IMR-90 (cell line): ENCODE measurements around the gene MIPEP. TPM values are rescaled to one million over a fixed set of nuclear protein-coding genes. Genes with fewer than 3 reads are reported as not detected.

Source experiments
- ATAC-seq: fragments of 200-7000 bp; cut with Tn5 transposase; 2 replicates; pipeline ENCODE4 v1.9.1; 2020; ENCODE audit warnings: low read depth, mild to moderate bottlenecking, moderate library complexity
- BruUV-seq: library from RNA; stranded (reverse); fragments of 400-500 nt; replicated peaks from 2 replicates; lab custom pipeline; 2021; lab: Mats Ljungman, UMichigan
- CTCF ChIA-PET: fragments of 300-600 bp; formaldehyde crosslinking; extraction: SDS; loops from one replicate; lab custom pipeline; 2021; ENCODE audit warnings: antibody characterized with exemption; lab: Yijun Ruan, JAX
- POLR2A ChIA-PET: fragments of 300-600 bp; sonication (Branson Sonifier 250); formaldehyde crosslinking; loops from one replicate; lab custom pipeline; 2022; ENCODE audit warnings: antibody characterized with exemption; ENCODE audit not compliant: unreplicated experiment; lab: Charles Lee
- DNase-seq: peaks from one replicate; pipeline ENCODE4 v3.0.0; 2013
- H2AFZ ChIP-seq: replicated peaks from 2 replicates; pipeline ENCODE3; 2013; ENCODE audit warnings: low read length, mild to moderate bottlenecking; ENCODE audit not compliant: poor library complexity
- H2AK5ac ChIP-seq: 2 replicates; pipeline ENCODE4 v1.6.1; 2013; ENCODE audit warnings: low read depth, low read length, inconsistent platforms
- H2AK9ac ChIP-seq: replicated peaks from 2 replicates; pipeline ENCODE3; 2013; ENCODE audit warnings: mild to moderate bottlenecking, low read depth, low read length, moderate library complexity; ENCODE audit not compliant: poor library complexity
- H2BK120ac ChIP-seq: 2 replicates; pipeline ENCODE4 v1.6.1; 2013; ENCODE audit warnings: low read depth, low read length, inconsistent platforms
- H2BK15ac ChIP-seq: 3 replicates; pipeline ENCODE4 v1.6.1; 2013; ENCODE audit warnings: low read depth, low read length, inconsistent platforms
- H2BK20ac ChIP-seq: 2 replicates; pipeline ENCODE4 v1.6.1; 2013; ENCODE audit warnings: low read depth, mild to moderate bottlenecking, inconsistent platforms, low read length, moderate library complexity
- H2BK5ac ChIP-seq: 2 replicates; pipeline ENCODE4 v1.6.1; 2013; ENCODE audit warnings: mild to moderate bottlenecking, low read depth, low read length, inconsistent platforms; ENCODE audit not compliant: poor library complexity, severe bottlenecking
- H3K14ac ChIP-seq: replicated peaks from 2 replicates; pipeline ENCODE4 v1.6.1; 2013; ENCODE audit warnings: low read depth, low read length, inconsistent platforms
- H3K18ac ChIP-seq: 2 replicates; pipeline ENCODE4 v1.6.1; 2013; ENCODE audit warnings: low read depth, low read length, control low read depth
- H3K23ac ChIP-seq: 2 replicates; pipeline ENCODE4 v1.6.1; 2013; ENCODE audit warnings: low read depth, low read length, inconsistent platforms
- H3K27ac ChIP-seq: 2 replicates; pipeline ENCODE4 v1.5.1; 2013; ENCODE audit warnings: mild to moderate bottlenecking, control low read depth, low read length; ENCODE audit not compliant: insufficient read depth
- H3K27me3 ChIP-seq: 2 replicates; pipeline ENCODE4 v1.6.1; 2013; ENCODE audit warnings: low read length; ENCODE audit not compliant: control insufficient read depth, insufficient read depth
- H3K36me3 ChIP-seq: 2 replicates; pipeline ENCODE4 v1.6.1; 2013; ENCODE audit warnings: low read length, mixed read lengths; ENCODE audit not compliant: control insufficient read depth, insufficient read depth
- H3K4ac ChIP-seq: 2 replicates; pipeline ENCODE4 v1.6.1; 2013; ENCODE audit warnings: low read depth, low read length, inconsistent platforms
- H3K4me1 ChIP-seq: 2 replicates; pipeline ENCODE4 v1.6.1; 2013; ENCODE audit warnings: low read length, mixed read lengths; ENCODE audit not compliant: control insufficient read depth, insufficient read depth
- H3K4me2 ChIP-seq: 2 replicates; pipeline ENCODE4 v1.6.1; 2013; ENCODE audit warnings: low read depth, mild to moderate bottlenecking, control low read depth, low read length, moderate library complexity
- H3K4me3 ChIP-seq: 2 replicates; pipeline ENCODE4 v1.5.1; 2013; ENCODE audit warnings: low read depth, mild to moderate bottlenecking, control low read depth, low read length, moderate library complexity; ENCODE audit not compliant: insufficient read depth
- H3K56ac ChIP-seq: 2 replicates; pipeline ENCODE4 v1.6.1; 2013; ENCODE audit warnings: low read length, inconsistent platforms; ENCODE audit not compliant: insufficient read depth; ENCODE audit errors: extremely low read depth
- H3K79me1 ChIP-seq, 2 experiments: 2 replicates each; pipeline ENCODE4 v1.6.1; 2013; ENCODE audit warnings: low read length in 2 of 2, inconsistent platforms in 1 of 2, low read depth in 1 of 2
- H3K9ac ChIP-seq: 2 replicates; pipeline ENCODE4 v1.6.1; 2013; ENCODE audit warnings: low read depth, low read length, control low read depth
- H3K9me1 ChIP-seq: 2 replicates; pipeline ENCODE4 v1.6.1; 2013; ENCODE audit warnings: low read length, inconsistent platforms; ENCODE audit not compliant: insufficient read depth
- H3K9me3 ChIP-seq: 2 replicates; pipeline ENCODE4 v1.6.1; 2013; ENCODE audit warnings: low read length; ENCODE audit not compliant: control insufficient read depth, insufficient read depth
- H4K20me1 ChIP-seq: 2 replicates; pipeline ENCODE4 v1.6.1; 2013; ENCODE audit warnings: low read length, inconsistent platforms; ENCODE audit not compliant: insufficient read depth
- H4K5ac ChIP-seq: 2 replicates; pipeline ENCODE4 v1.6.1; 2013; ENCODE audit warnings: mild to moderate bottlenecking, low read depth, low read length, control low read depth
- H4K8ac ChIP-seq, 2 experiments: 2 replicates each; pipeline ENCODE4 v1.6.1; 2013; ENCODE audit warnings: low read depth in 2 of 2, low read length in 2 of 2, control low read depth in 1 of 2, inconsistent platforms in 1 of 2
- H4K91ac ChIP-seq: 2 replicates; pipeline ENCODE4 v1.6.1; 2013; ENCODE audit warnings: low read depth, low read length, inconsistent platforms; ENCODE audit not compliant: insufficient read depth
- CHD1 ChIP-seq: IDR thresholded peaks from 2 replicates; pipeline ENCODE4 v1.6.1; 2012; ENCODE audit warnings: low read depth, low read length, improper control_type of control experiment
- CTCF ChIP-seq: conservative IDR thresholded peaks from 2 replicates; pipeline ENCODE4 v1.5.1; 2012; ENCODE audit warnings: mild to moderate bottlenecking, low read depth, low read length, improper control_type of control experiment
- FOS ChIP-seq: fragments of 150-350 bp; IDR thresholded peaks from 2 replicates; pipeline ENCODE4 v1.6.1; 2016; ENCODE audit warnings: low read depth, low read length
- MXI1 ChIP-seq: IDR thresholded peaks from 2 replicates; pipeline ENCODE4 v1.6.1; 2012; ENCODE audit warnings: low read depth, mild to moderate bottlenecking, low read length, moderate library complexity, borderline replicate concordance
- NFE2L2 ChIP-seq: fragments of 150-350 bp; IDR thresholded peaks from 2 replicates; pipeline ENCODE4 v1.6.1; 2016; ENCODE audit warnings: low read depth, mild to moderate bottlenecking, low read length
- RAD21 ChIP-seq: IDR thresholded peaks from 2 replicates; pipeline ENCODE4 v1.6.1; 2012; ENCODE audit warnings: low read length, improper control_type of control experiment
- SMC3 ChIP-seq: fragments of 150-350 bp; IDR thresholded peaks from 2 replicates; pipeline ENCODE4 v1.6.1; 2016; ENCODE audit warnings: low read depth, mild to moderate bottlenecking, antibody characterized with exemption, low read length, moderate library complexity
- WGBS, 2 experiments: methylation state at CpG; one replicate each; pipeline versions ENCODE4 v1.1.5 to v1.1.7; 2013; ENCODE audit warnings: missing lambda C conversion rate in 2 of 2; ENCODE audit not compliant: insufficient read length in 1 of 2; ENCODE audit errors: extremely low coverage in 2 of 2; 5-methylcytosine and 5-hydroxymethylcytosine counted together
- dilution Hi-C: fragments of 300-500 bp; cut with HindIII; formaldehyde crosslinking; loops from one replicate; pipeline ENCODE4 v1.14.3; 2018; ENCODE audit warnings: low sequenced_read_pairs; ENCODE audit not compliant: unreplicated experiment
- in situ Hi-C: fragments of 300-500 bp; cut with MboI; formaldehyde crosslinking; loops from 3 replicates; pipeline ENCODE4 v1.14.3; 2019; ENCODE audit warnings: low sequenced_read_pairs, inconsistent platforms, mixed read lengths
- intact Hi-C: fragments of 100-400 bp; cut with micrococcal nuclease; formaldehyde crosslinking; loops from 2 replicates; pipeline ENCODE4 v1.10.0; 2022
- polyA plus RNA-seq, 3 experiments: library from polyadenylated mRNA; depleted of rRNA; stranded (reverse); fragments of >200 nt; gene quantifications; 2 replicates each; pipeline ENCODE4 v1.2.3, GENCODE V29; 2012; ENCODE audit warnings: low replicate concordance in 1 of 3
- total RNA-seq: library from RNA; depleted of rRNA; stranded (reverse); fragments of >200 nt; gene quantifications from 2 replicates; pipeline ENCODE4 v1.2.3, GENCODE V29; 2012

Gene MIPEP
- total and polyA plus RNA-seq, 2 of the 4 experiments (the other 2 are of a cell fraction), result 15.0 to 21.5 TPM

- TF ChIP-seq CTCF, result no peak
- no peak for TF ChIP-seq CHD1
- no peak for TF ChIP-seq SMC3
Measured at GRCh38 chr13:23934520-23934919, 45.3 kb upstream of the MIPEP start (continued).

GRCh38 chr13:23928985-23929384 lies 39.8 kb upstream of the MIPEP start:
- no peak overlapping the region for H3K27ac ChIP-seq
- no peak overlapping the region for H3K9ac ChIP-seq
- H3K4me3 ChIP-seq, result no peak overlapping the region
- peak overlapping the region; percentile 72 for H2BK20ac ChIP-seq
- peaks cover 2% of the 10 kb centered on the region; the same call in 1 of the 2 replicates for H3K4me1 ChIP-seq
- H3K23ac ChIP-seq, result no peak overlapping the region
- ChIA-PET CTCF (interaction anchor here (0.7 kb wide), 1 partner anchor 320 kb away, joined by 7 read pairs; no protein-coding TSS in a partner anchor), POLR2A (no interaction called here)
- no peak overlapping the region for H3K14ac ChIP-seq
- H4K5ac ChIP-seq, result no peak overlapping the region
- H2AFZ ChIP-seq, result peak overlapping the region; percentile 3
- no peaks in the 10 kb centered on the region for H4K20me1 ChIP-seq
- H3K56ac ChIP-seq, result no peak overlapping the region
- peak overlapping the region in 1 of 2 experiments; percentile 53; a peak in 1 of 4 replicates for H4K8ac ChIP-seq
- peak overlapping the region; percentile 9; the same call in 1 of the 2 replicates for H2AK5ac ChIP-seq
- peak overlapping the region; percentile 67; the same call in 1 of the 2 replicates for H3K18ac ChIP-seq
- H3K79me1 ChIP-seq, result no peaks in the 10 kb centered on the region
- no peak overlapping the region for H2AK9ac ChIP-seq
- H2BK15ac ChIP-seq, result no peak overlapping the region; the same call in 2 of the 3 replicates
- no TSS peak for BruUV-seq
- H2BK5ac ChIP-seq, result peak overlapping the region; percentile 75
- WGBS, 2 experiments, result 57% methylated on average over 1 of the region's 2 CpGs; no CpG with 5 or more reads in 1 of the 2 experiments
- ATAC-seq, result peak; percentile 94
- no peaks in the 10 kb centered on the region for H3K9me3 ChIP-seq
- H3K9me1 ChIP-seq, result no peaks in the 10 kb centered on the region
- no peak overlapping the region for H3K4ac ChIP-seq
- intact Hi-C loops (loop anchor here (5.0 kb wide), 1 partner anchor 78 kb away; no protein-coding TSS in a partner anchor), in situ Hi-C loops (no loop called here), dilution Hi-C loops (no loop called here)
- H2BK120ac ChIP-seq, result peak overlapping the region; percentile 64; the same call in 1 of the 2 replicates
- H3K36me3 ChIP-seq, result no peaks in the 10 kb centered on the region
- H3K27me3 ChIP-seq, result no peaks in the 10 kb centered on the region
- H4K91ac ChIP-seq, result no peak overlapping the region
- TF ChIP-seq SMC3 (no peak), RAD21 (no peak), NFE2L2 (no peak), CTCF (no peak), MXI1 (no peak), FOS (peak; percentile 87)
- peak; percentile 90 for DNase-seq
- peak overlapping the region; percentile 33 for H3K4me2 ChIP-seq
